Dermis blood vessel endothelial cell (primary cell): Measurements from ENCODE around the gene C4BPB. TPM values are rescaled to one million over a fixed set of nuclear protein-coding genes. Genes with fewer than 3 reads are reported as not detected.
A peak's percentile ranks its signal among the peaks of the same experiment; 100 is the strongest.

Experiments
- DNase-seq: peaks from one replicate; pipeline ENCODE4 v3.0.0; 2010
- total RNA-seq: library from RNA; depleted of rRNA; stranded (reverse); fragments of >200 nt; gene quantifications from 2 replicates; pipeline ENCODE4 v1.2.3, GENCODE V29; 2014

C4BPB gene
- total RNA-seq, 1 donor from 2014 or later = 0.34 TPM

DNA sequence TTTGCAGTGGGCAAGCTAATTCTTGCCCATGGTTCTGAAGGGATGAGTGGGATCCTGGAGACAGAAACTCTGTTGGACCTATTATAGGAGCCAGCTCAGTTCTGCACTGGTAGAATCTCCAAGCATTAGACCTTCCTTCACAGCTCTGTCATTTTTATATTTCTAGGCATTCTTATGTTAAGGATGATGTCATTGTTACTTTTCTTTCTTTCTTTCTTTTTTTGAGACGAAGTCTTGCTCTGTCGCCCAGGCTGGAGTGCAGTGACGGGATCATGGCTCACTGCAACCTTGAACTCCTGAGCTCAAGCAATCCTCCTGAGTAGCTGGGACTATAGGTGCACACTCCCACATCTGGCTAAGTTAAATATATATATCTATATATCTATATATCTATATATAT, 28.1 kb upstream of the C4BPB start:
- DNase-seq = no peak

DNA sequence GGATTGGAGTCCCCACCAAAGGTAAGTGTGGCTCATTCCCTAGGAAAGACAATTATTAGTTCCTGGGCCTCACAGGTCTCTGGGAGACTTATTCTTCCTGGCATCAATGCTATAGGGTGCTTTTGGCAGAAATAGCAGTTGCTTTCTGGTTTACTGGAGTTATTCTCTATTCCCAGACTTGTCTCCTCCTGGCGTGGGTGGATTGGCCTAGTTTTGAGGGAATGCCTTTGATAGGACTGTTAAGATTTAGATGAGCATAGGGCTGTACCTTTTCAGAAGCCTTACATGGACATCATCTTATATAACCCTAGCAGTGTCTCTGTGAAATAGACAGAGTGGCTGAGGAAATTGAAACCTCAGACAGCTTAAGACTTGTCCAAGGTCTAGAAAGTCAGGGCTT, 26.6 kb upstream of the C4BPB start:
- no peak for DNase-seq

- no peak for DNase-seq
These were observed 25.6 kb upstream of the C4BPB start for GRCh38 chr1:207063014-207063413.

DNA sequence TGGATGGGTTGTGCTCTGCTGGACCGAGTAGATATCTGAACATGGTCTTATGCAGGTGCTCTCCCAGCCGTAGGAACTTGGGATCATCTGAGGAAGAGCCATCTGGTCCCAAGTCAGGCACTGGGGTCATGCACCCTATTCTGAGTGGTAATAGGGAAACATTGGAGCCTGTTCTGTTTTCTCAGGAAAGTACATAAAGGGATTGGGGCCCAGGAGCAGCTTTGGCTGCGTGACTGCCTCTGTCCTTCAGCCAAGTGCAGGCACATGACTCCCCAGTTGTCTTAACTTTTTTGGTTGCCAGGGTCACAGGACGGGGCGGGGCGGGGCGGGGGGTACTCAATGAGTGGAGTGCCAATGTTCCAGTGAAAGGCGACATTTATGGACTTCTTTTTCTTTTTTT, 24.1 kb upstream of the C4BPB start:
- DNase-seq = no peak

DNA sequence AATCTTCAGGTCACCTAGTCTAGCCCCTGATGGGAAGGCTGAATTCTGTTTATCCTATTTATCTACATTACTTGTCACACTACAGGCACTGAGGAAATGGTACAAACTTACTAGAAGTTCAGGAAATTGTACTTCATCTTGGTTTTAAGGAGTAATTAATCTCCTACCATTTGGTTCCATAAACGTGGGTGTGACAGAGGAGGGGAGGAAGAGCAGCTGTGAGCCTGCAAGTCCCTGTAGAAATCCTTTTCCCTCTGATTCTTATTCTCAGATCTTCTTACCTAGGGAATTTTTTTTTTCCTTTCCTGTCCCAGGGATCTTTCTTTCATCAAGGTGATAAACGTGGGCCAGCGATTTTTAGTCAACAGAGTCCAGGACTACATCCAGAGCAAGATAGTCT, 21.5 kb upstream of the C4BPB start:
- no peak for DNase-seq

DNA sequence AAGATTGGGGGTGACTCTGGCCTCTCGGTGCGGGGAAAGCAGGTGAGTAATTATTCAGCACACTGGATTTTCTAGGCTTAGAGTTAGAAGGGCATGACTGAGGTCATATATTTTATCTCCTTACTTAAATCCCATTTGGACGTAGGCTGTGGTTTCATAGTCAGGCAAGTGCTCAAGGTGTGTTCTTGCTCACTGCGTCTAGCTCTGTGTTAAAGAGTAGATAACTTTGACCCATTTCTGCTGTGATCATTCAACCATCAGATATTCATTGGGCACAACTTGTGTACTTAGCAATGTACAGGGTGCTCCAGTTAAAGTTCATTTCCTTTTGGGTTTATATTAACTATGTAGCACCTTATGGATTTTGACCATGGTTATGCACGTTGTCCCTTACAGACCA, 21.0 kb upstream of the C4BPB start:
- DNase-seq = no peak

DNA sequence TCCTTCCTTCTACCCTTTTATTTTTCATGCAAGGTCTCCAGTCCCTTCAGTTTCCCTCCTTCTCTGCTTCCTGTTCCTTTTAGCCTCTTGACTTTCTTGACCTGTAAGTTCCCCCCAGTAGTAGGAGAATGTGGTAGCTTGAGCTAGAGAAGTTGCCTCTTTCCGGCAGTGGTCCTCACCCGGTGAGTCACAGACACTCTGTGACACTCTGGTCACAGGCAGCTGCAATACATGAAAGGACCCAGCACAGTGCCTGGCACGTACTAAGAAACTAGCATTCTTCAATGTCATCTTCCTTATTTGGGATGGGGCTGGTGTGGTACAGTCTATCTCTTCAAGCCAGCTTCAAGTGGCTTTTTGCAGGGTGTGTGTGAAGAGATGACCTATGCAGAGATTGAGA, 19.6 kb upstream of the C4BPB start:
- DNase-seq = no peak

GRCh38 chr1:207069858-207070506, 18.7 kb upstream of the C4BPB start:
- DNase-seq = no peak

DNA sequence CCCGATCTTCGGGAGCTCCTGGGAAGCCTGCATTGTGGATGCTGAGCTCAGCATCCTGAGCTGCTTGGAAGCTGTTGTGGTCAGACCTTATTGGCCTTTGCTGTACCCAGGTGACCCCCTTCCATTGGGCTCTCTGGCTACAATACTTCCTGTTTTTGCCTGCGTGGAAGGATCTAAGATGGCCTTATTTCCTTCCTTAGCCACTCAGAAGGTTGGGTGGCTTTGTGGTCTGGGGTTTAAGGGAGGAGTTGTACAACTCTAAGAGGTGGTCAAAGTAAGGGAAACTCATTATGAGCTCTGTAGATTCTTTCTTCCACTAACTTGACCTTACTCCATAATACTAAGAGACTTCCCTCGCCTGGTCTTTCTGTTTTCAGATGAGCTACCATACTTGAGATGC, 17.8 kb upstream of the C4BPB start:
- no peak for DNase-seq

DNA sequence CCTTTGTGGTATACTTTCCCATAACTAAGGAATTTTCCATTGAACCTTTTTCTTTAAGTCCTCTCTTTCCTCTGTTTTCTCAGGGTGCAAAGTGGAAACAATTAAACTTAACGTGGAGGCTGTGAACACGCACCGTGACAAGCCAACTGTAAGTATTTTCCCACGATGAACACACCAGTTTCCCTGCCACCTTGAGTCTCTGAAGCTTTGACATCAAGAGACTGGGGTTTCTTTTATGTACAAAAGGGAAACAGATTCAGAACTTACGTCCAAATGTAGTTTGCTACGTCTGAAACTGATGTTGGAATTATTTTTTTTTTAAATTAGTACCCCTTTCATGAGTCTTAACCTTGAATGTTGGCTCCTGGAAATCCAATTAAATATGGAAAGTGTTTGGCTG, 17.2 kb upstream of the C4BPB start:
- no peak for DNase-seq

DNA sequence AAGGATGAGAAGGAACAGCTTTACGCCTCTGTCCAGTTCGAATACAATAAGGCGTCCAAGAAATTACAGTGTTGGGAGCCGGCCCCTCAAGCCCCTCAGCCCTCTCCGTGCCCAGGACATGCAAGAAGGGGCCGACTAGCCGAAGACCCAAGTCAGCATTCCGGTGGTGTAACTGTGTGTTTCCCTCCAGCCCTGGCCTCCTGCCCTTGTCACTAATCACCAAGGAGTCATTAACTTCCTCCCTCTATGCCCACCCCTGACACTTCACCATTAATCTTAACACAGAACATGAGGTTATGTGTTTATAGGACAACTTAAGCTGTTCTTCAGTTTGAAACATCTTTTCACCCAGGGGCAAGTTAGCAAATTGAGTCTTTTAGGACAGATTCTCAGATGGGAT, 16.4 kb upstream of the C4BPB start:
- no peak for DNase-seq

GRCh38 chr1:207073906-207074820, 14.5 kb upstream of the C4BPB start:
- DNase-seq = no peak

GRCh38 chr1:207076181-207076955, 12.3 kb upstream of the C4BPB start:
- no peak for DNase-seq

- DNase-seq = no peak
These were observed 11.6 kb upstream of the C4BPB start for GRCh38 chr1:207077012-207077411.

- peak; percentile 86 for DNase-seq
These were observed 10.9 kb upstream of the C4BPB start for GRCh38 chr1:207077470-207078377.

DNA sequence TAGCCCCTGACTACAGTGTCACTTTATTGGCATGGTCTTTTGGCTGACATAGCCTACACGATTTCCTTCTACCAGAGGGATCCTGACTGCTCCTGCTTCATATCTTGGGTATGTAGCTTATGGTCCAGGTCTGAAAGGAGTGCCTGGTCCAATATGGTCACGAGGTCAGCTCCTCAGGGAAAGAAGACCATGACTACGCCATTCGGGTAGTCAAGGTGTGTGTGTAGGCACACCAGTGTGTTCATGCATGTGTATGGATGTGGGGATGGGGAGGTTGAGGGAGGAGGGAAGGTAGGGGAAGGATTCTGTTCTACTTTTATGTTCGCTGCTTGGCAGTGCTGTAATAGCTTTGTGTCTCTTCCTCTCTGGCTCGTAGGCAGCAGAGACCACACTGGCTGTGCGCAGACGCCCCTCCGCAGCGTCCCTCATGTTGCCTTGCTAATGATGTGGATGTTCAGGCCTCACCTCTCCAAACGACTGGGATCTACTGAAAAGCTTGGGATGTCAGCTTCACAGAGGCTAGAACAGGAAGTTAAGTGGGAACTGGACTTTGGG, 10.0 kb upstream of the C4BPB start:
- DNase-seq = no peak

- DNase-seq = no peak
These were observed 8.9 kb upstream of the C4BPB start for GRCh38 chr1:207079706-207080241.

DNA sequence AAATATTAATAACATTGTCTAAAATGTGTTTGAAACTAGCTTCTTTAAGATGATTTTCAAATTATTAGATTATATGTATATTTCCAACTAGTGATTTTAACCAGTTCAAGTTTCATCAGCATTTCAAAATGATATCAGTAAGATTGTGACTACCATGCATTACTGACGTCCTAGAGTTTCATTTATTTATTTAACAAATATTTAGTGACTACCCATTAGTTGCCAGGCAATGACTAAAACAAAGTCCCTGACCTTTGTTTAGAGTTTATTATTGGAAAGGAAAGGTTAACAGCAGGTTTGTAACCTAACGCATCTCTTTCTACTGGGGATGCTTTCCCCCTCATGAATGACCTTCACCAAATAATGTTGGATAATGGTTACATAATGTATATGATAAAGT, 7.6 kb upstream of the C4BPB start:
- no peak for DNase-seq

- DNase-seq = no peak
These were observed 6.9 kb upstream of the C4BPB start for GRCh38 chr1:207081806-207082205.

GRCh38 chr1:207084232-207084631, 4.4 kb upstream of the C4BPB start:
- no peak for DNase-seq

DNA sequence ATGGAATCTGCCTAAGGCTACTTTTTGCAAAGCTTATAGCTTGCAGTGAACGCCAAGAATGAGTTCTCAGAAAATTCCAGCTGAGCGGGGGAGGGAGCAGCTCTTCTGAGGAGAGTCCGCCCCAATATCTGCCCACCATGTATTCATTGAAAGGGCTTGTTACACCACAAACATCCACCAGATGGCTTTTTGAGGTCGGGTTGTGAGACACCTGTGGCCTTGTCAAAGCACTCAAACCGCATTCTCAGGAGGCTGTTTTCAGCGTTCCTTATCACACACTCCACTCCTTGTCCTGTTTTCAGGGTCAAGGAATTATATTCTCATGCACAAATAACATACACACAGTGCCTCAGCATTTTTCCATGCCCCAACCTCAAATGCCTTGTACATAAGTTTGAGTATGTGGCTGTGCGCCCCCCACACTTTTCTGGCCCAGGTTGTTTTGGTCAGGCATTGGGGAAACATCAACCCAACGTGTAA, 3.9 kb upstream of the C4BPB start:
- DNase-seq = peak; percentile 78

DNA sequence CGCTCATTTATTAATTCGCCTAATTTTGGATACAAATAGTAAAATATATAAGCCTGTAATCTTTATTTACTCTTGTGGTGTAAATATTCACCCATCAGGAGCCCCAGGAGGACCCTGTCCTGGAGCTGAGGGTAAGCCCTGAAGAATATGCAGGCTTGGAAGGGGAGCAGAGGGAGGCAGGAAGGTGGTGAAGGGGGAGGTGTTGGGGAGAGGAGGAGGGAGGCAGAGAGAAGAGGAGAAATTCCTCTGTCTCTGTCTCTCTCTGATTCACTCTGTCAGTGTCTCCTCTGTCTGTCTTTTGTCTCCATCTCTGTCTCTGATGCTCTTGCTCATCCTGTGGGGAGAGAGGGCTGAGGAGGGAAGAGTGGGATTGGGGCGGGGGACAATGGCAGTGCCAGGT, 2.8 kb upstream of the C4BPB start:
- DNase-seq = no peak
